Ramos (cell line): ENCODE data around the gene NUCKS1.

Experiments
- in situ Hi-C: fragments of 300-500 bp; cut with MboI; formaldehyde crosslinking; loops from one replicate; pipeline ENCODE4 v1.14.3; 2022; ENCODE audit warnings: low sequenced_read_pairs; ENCODE audit not compliant: unreplicated experiment

Gene NUCKS1

GRCh38 chr1:205774198-205775014 lies 24.4 kb upstream of the NUCKS1 start:
- in situ Hi-C loops: no loop called here

- in situ Hi-C loops: no loop called here
Measured at GRCh38 chr1:205772607-205773032, 22.6 kb upstream of the NUCKS1 start.

GRCh38 chr1:205770618-205771017 lies 20.6 kb upstream of the NUCKS1 start:
- in situ Hi-C loops: no loop called here

- in situ Hi-C loops: no loop called here
Measured at GRCh38 chr1:205769641-205770365, 19.8 kb upstream of the NUCKS1 start.

- in situ Hi-C loops: no loop called here
Measured at GRCh38 chr1:205767248-205767647, 17.3 kb upstream of the NUCKS1 start.

- in situ Hi-C loops: no loop called here
Measured at GRCh38 chr1:205766570-205766969, 16.6 kb upstream of the NUCKS1 start.

GRCh38 chr1:205766038-205766437 lies 16.1 kb upstream of the NUCKS1 start:
- in situ Hi-C loops: no loop called here

GRCh38 chr1:205764578-205764977 lies 14.6 kb upstream of the NUCKS1 start:
- in situ Hi-C loops: no loop called here

GRCh38 chr1:205763980-205764379 lies 14.0 kb upstream of the NUCKS1 start:
- in situ Hi-C loops: no loop called here

GRCh38 chr1:205760606-205761005 lies 10.6 kb upstream of the NUCKS1 start:
- in situ Hi-C loops: no loop called here

- in situ Hi-C loops: no loop called here
Measured at GRCh38 chr1:205756552-205756951, 6.6 kb upstream of the NUCKS1 start.

GRCh38 chr1:205754857-205755256 lies 4.9 kb upstream of the NUCKS1 start:
- in situ Hi-C loops: no loop called here

- in situ Hi-C loops: no loop called here
Measured at GRCh38 chr1:205751036-205751651, 1.2 kb upstream of the NUCKS1 start.

GRCh38 chr1:205749234-205750137 lies 496 bp downstream of the NUCKS1 start:
- in situ Hi-C loops: no loop called here

- in situ Hi-C loops: no loop called here
Measured at GRCh38 chr1:205748403-205749233, 1.4 kb downstream of the NUCKS1 start.

- in situ Hi-C loops: no loop called here
Measured at GRCh38 chr1:205746757-205747412, 3.1 kb downstream of the NUCKS1 start.

- in situ Hi-C loops: no loop called here
Measured at GRCh38 chr1:205744403-205744802, 5.6 kb downstream of the NUCKS1 start.

GRCh38 chr1:205743977-205744376 lies 6.0 kb downstream of the NUCKS1 start:
- in situ Hi-C loops: no loop called here

- in situ Hi-C loops: no loop called here
Measured at GRCh38 chr1:205741681-205742080, 8.3 kb downstream of the NUCKS1 start.
